SK-MEL-5 (cell line): ENCODE results near the gene ROBO3. TPM values are rescaled to one million over a fixed set of nuclear protein-coding genes. Genes with fewer than 3 reads are reported as not detected.

Experiments used
- DNase-seq: peaks from one replicate; pipeline ENCODE4 v3.0.0-alpha.2; 2016; ENCODE audit warnings: low read depth, low spot score
- in situ Hi-C: cut with HindIII; loops from 2 replicates; pipeline ENCODE4 v1.10.0; 2016; ENCODE audit warnings: low sequenced_read_pairs, high pct_unique_total_duplicates, low pct_unique_long_range_greater_than_20kb
- total RNA-seq: library from RNA; depleted of rRNA; stranded (reverse); fragments of >200 nt; shearing (Covaris generic); gene quantifications from 2 replicates; pipeline ENCODE4 v1.2.3, GENCODE V29; 2014

Gene ROBO3
- total RNA-seq, 1 experiment from 2014 or later, result 3.0 TPM

DNA sequence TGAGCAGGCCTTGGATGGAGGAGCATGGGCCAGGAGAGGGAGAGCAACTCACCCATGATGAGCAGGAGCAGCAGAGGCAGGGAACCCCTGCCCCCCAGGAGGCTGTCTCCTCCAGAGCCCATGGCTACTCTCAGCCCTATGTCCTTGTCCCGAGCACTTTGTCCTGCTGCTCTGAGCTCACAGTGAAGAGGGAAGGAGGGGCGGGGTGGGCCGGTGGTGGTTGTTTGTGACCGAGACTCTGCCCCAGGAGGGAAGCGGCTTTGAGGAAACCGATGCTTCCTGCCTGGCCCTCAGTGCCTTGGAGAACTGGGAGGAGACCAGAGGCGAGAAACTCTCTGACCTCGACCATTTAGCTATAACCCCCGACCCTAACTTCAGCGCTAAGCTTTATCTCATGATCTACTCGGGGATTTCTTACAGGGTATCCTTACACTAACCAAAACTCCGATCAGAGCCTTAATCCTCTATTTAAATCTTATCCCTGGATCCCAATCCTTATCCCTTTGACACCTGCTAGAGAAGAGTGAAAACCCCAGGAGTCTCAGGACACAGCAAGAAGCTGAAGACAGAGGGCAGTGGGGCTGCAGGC is 32.5 kb downstream of the ROBO3 start, which contains the start of gene ROBO4:
TSS of gene ROBO4 (minus strand) at position 192 of the 589 bp plus-strand sequence. CDS start at position 122, 70 bp downstream.
- in situ Hi-C loops, result no loop called here
- DNase-seq, result no peak

DNA sequence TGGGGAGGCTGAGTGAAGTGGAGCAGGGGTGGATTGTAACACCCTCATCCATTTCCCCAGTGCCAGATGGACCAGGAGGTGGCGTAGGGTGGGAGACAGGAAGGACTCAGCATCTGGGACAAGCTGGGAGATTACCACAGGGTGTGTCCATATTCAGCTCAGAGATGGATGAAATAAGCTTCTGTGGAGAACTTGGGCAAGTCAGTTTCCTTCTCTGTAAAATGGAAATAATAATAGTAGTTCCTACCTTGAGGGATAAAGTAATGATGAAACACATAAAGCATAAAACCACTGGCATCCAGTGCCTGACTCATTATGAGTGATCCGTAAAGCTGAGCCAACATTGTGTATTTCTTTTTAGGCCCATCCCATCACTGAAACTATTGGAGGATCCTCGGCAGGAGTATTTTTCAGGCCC is 33.0 kb downstream of the ROBO3 start:
- no peak for DNase-seq
- in situ Hi-C loops, result no loop called here

DNA sequence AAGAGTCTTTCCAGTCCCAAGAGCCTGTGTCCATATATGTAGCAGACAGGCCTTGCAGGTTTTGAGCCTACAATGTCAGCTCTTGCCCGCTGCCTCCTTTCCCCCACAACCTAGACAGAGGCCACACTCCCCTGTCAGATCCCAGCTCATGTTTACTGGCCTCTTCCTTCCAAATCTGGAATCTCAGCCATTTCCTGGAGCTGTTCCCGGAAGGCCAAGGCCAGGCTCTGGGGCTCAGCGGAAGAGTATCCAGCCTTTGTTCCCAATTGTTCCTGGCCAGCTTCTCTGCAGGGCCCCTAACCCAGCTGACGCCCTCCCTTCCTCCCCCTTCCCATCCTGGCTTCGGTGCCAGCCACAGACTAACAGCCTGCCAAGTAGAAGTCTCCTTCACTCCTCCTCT is 33.5 kb downstream of the ROBO3 start:
- no peak for DNase-seq
- in situ Hi-C loops, result no loop called here

DNA sequence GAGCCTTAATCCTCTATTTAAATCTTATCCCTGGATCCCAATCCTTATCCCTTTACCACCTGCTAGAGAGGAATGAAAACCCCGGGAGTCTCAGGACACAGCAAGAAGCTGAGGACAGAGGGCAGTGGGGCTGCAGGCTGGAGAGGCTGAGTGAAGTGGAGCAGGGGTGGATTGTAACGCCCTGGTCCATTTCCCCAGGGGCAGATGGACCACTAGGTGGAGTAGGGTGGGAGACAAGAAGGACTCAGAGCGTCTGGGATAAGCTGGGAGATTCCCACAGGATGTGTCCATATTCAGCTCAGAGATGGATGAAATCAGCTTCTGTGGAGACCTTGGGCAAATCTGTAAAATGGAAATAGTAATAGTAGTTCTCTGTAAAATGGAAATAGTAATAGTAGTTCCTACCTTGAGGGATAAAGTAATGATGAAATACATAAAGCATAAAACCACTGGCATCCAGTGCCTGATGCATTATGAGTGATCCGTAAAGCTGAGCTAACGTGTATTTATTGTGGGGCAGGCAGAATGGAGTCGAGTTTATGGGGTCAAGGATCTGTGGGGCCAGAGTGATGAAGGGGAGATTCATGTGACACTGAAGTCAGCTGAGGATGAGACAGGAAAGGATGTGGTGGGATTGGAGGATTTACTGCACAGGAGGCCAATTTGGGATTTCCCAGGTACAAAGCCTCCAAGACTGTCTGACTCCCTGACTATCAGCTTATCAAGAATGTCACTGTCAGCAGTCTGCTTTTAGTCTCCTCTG is 34.3 kb downstream of the ROBO3 start:
- no peak for DNase-seq
- in situ Hi-C loops, result no loop called here

DNA sequence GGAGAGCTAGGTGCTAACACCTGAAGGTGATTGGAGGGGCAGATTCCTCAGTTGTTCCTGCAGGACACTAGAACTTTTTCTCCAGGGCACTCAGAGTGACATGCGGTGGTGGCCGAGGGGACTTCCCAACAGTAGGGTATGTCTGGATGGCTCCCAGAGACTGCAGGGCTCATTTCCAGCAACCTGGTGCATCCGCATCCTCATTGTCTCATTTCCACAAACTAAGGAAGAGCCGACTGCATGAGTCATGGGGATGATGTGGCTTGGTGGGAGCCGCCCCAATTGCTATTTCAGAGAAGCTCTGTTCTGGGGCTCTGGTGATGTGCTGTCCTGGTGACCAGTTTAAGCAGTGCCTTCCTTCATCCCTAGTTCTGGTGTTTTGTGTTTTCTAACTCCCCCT is 35.2 kb downstream of the ROBO3 start:
- DNase-seq, result no peak
- in situ Hi-C loops, result no loop called here

DNA sequence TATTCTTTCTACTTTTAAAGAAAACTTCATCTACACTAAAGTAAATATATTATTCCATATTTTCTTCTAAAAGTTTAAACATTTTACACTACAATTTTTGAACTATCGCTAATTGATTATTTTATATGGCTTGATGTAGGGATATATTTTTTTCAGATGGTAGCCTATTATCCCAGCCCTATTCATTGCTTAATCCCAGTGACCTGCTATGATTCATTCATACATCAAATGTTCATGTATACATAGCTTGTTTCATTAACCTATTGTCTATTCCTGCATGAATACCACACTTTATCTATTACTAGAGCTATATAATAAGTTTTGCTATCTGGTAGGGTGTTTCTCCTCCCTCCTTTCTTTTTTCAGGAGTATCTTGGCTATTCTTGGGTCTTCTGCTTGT is 37.4 kb downstream of the ROBO3 start:
- in situ Hi-C loops, result no loop called here
- no peak for DNase-seq

DNA sequence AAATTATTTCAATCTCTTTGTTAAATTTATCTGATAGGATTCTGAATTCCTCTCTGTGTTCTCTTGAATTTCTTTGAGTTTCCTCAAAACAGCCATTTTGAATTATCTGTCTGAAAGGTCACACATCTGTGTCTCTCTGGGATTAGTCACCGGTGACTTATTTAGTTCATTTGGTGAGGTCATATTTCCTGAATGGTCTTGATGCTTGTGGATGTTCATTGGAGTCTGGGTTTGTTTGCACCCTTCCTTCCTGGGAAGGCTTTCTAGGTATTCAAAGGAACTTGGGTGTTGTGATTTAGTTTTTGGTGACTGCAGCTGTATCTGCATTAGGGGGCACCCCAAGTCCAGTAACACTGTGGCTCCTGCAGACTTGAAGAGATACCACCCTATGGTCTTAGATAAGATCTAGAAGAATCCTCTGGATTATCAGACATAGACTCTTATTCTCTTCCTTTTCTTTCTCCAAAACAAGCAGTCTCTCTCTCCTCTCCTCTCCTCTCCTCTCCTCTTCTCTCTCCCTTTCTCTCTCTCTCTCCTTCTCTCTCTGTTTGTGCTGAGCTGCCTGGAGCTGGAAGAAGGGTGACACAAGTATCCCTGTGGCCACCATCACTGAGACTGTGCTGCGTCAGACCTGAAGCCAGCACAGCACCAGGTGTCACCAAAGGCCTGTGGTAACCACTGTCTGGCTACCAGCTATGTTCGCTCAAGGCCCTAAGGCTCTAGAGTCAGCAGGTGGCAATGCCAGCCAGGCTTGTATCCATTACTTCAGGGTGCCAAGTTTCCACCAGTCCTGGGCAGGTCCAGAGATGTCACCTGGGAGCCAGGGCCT is 50.5 kb downstream of the ROBO3 start:
- in situ Hi-C loops, result no loop called here
- no peak for DNase-seq

DNA sequence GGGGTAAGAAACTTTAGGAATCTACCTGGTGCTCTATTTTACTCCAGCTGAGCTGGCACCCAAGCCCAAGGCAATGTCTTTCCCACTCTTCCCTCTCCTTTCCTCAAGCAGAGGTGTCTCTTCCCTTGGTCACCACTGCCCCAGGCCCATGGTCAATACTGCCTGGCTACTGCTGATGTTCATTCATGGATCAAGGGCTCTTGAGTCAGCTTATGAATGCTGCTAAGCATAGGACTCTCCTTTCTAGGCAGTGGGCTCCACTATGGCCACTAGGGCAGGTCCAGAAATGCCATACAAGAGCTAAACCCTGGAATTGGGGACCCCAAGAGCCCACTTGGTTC is 51.1 kb downstream of the ROBO3 start:
- DNase-seq, result no peak
- in situ Hi-C loops, result no loop called here

DNA sequence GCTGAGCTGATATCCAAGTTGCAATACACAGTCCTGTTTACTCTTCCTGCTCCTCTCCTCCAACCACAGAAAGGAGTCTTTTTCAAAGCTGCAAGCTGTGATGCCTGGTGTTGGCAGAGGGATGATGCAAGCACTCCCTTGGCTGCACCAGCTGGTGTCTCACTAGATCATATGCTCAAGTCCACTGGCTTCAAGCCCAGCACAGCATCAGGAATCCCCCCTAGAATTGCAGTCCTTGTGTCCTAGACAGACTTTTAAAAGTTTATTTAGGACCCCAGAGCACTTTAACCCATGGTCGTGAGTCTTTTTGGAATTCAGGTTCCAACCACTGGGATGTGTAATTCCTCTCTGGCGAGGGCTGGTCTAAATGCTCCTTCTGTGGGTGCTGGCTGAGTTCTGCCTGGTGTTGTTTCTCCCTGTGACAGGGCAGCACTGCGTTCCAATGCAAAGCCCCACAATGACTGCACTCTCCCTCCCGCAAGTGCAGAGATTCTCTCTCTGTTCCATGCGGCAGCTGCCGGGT is 51.9 kb downstream of the ROBO3 start:
- in situ Hi-C loops, result no loop called here
- DNase-seq, result peak; percentile 13

DNA sequence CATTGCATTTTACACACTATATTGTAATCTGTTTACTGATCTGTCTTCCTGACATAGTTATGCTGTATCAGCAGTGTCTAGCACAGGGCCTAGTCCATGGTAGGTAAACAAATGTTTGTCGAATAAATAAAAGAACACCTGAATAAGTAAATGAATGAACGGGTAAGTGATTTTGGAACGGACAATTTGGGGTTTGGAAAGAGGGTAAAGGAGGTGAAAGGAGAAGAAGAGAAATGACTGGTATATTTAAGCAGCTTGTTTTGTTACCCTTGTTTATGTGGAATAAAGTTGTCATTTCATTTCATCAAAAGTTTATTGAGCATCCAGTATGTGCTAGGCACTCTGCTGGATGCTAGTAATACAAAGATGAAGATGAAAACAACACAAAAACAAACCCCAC is 53.7 kb downstream of the ROBO3 start, which contains the start of gene HEPN1:
TSS of gene HEPN1 (plus strand) at position 301 of the 400 bp plus-strand sequence.
- in situ Hi-C loops, result no loop called here
- DNase-seq, result no peak

DNA sequence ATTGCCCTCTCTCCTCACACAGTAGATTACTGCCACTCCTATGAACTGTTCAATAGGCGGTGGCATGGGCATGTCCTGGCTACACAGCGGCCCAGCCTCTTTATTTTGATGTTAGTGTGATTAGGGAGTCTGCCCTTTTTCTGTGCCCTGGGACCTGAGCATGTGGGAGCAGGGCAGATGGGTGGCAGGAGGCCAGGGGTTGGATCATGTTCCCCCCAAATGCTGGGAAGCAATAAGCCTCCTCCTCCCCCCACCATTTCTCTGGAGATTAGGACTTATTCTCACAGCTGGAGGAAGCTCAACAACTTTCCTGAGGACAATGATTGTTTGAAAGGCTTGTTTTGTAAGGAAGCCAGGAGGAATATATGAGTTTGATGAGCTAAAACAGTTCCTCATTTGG is 54.7 kb downstream of the ROBO3 start:
- in situ Hi-C loops, result no loop called here
- DNase-seq, result no peak

DNA sequence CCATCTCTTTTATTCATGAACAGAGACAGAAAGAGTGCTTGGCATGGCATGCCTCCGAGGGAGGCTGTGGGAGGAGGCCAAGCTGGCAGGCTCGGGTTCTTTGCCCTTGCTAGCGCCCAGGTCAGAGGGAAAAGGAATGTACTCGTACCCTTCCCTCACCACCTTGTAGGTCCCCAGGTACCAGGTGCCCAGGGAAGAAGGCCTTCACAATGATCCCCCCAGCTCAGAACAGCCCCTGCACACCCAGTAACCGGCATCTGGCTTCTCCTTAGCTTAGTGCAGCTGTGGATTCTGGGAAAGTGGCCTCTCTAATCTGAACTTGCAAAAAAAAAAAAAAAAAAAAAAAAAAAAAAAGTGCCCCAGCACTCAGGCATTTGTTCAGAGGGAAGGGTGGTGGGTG is 55.1 kb downstream of the ROBO3 start:
- in situ Hi-C loops, result no loop called here
- no peak for DNase-seq

DNA sequence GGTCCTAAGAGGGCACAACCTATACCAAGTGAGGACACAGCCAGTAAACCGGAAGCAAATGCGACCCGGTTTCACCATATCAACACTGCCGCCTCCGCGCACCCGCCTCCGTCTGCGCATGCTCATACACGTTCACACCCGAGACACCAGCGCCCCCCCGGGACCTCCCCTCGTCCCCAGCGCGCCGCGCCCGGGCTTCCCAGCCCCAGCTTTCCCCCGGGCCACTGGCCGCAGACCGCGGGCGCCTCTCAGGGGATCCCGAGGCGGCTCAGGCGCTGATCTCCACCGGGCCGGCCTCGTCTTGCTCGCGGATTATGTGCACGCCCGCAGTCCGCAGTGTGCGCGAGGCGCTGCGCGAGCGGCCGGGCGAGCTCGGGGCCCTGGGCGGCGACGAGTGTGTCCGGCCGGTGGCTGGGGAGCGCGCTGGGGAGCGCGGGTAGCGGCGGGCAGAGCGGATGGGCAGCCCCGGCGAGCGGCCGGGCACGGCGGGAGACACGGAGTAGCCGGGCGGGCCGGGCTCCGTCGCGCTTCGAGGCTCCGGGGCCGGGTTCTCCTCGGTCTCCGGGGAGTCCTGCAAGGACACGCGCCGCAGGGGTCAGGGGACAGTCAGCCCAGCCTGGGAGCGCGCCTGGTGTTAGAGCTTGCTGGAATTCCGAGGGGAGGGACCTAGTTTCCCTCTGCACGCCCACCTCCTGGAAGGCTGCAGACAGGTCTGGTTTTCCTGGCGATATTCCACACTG is 55.8 kb downstream of the ROBO3 start:
- DNase-seq, result no peak
- in situ Hi-C loops, result no loop called here

DNA sequence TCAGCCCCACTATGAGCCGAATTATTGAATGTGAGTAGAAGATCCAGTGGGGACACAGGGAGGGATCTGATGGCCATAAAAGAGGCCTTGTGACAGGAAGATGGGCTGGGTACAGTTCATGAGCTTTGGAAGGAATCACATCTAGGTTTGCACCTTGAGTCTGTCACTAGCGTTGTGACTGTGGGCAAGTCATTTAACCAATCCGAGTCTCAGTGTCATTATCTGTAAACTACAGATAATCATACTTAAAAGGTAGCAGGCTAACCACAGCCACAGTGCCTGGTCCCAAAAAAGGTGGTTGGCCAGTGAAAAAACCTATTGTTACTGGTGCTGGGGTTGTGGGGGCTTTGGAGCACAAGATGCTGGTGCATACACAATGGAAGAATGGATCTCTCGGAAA is 57.6 kb downstream of the ROBO3 start:
- in situ Hi-C loops, result no loop called here
- DNase-seq, result no peak

DNA sequence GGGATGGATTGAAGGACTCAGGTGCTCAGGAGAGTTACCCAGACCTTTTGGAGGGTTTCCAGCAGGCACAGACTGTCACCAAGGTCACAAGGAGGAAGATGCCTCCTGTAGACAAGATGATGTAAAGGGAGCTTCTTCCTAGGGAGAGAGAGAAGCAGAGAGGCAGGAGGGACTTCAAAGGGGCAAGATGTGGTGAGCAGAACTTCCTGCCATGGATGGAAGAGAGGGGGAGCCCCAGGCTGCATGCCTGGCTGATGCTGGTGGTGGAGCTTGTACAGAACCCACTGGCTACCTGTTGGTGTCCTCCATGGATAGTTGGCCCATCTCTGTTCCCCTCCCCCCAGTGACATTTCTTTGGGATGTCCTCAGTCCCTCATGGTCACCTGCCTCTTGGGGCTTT is 58.1 kb downstream of the ROBO3 start:
- in situ Hi-C loops, result no loop called here
- no peak for DNase-seq

DNA sequence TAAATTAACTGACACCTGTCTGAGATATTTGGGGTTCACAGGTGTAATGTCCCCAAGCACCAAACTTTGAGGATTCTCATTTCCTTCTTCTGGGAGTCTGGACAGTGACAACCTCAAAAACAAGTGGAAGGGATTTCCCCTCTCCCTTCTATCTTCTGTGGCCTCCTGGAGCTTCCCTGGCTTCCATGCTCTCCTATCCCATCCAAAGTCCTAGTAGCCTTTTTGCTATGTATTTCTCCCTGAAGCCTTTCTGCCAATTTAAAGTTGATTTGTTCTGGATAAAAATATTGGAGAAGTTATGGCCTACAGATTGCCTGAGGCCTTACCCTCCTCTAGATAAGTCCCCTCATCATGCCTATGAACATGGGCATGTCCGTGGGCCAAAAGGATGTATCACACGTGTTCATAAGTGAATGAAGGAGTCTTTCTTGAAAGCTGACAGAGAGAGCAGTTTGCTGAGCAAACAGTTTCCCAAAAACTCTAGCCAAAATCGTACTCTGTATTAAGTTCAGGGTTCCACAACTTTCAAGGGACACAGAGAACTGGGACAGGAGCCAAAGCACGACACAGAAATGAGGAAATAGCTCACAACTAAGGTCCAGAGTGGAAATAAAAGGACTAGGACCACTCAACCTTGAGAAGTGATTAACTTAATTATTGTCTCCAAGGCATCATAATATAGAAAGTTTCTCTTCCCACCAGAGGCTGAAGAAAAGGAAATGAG is 63.9 kb downstream of the ROBO3 start:
- in situ Hi-C loops, result no loop called here
- no peak for DNase-seq

DNA sequence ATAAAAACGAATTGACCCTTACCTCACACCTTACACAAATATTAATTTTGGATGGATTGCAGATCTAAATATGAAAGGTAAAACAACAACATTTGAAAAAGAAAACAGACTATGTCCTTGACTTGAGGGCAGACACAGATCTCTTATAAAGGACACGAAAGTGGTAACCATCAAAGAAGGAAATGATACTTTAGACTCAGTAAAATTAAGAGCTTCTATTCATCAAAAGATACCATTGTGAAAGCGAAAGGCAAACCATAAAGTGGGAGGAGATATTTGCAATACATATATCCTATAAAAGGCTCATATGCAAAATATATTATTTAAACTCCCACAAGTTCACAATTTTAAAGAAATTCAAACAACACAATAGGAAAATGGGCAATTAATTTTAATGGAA is 65.6 kb downstream of the ROBO3 start:
- in situ Hi-C loops, result no loop called here

More for the DNA sequence above, 65.6 kb downstream of the ROBO3 start:
- DNase-seq, result no peak
